ENCODE measurements around the gene ZNF280A. TPM values are rescaled to one million over a fixed set of nuclear protein-coding genes. Genes with fewer than 3 reads are reported as not detected.

ZNF280A gene
- total and polyA plus RNA-seq, 2 experiments from 2014 or later: 0.44 to 0.47 TPM

GRCh38 chr22:22558972-22559603 is 39.0 kb upstream of the ZNF280A start, which contains the start of gene PRAME:
TSS of gene PRAME (minus strand) at chr22:22559265. CDS start at chr22:22556832, 2,433 bp downstream.
- no peak within 1 kb of the TSS for H2AFZ ChIP-seq

GRCh38 chr22:22558071-22558971 is 38.3 kb upstream of the ZNF280A start:
- no peaks in the 10 kb centered on the region for H3K4me1 ChIP-seq (ENCODE audit: insufficient read depth)
- H3K9me2 ChIP-seq (replicated peaks; ENCODE audit: insufficient read depth): no peaks in the 10 kb centered on the region
- H3K36me3 ChIP-seq (replicated peaks; ENCODE audit: insufficient read depth, low read depth): no peaks in the 10 kb centered on the region
- 93% methylated on average over 5 of the region's 25 CpGs for WGBS (ENCODE audit: low lambda C conversion rate, missing lambda C conversion rate)
- H3K4me2 ChIP-seq: no peak overlapping the region
- H3K9me3 ChIP-seq (ENCODE audit: low read depth): no peaks in the 10 kb centered on the region
- no peak for DNase-seq (ENCODE audit: low spot score)
- no peaks in the 10 kb centered on the region for H4K20me1 ChIP-seq (ENCODE audit: insufficient read depth, poor library complexity, severe bottlenecking)
- H3K27me3 ChIP-seq: no peaks in the 10 kb centered on the region
- H3K27ac ChIP-seq: no peak overlapping the region
- no peak overlapping the region for H3K4me3 ChIP-seq
- no peaks in the 10 kb centered on the region for H3K79me2 ChIP-seq
- TF ChIP-seq EZH2 (IDR thresholded peaks at IDR 0.05; ENCODE audit: borderline replicate concordance) (no peak), EZH2phosphoT487 (IDR thresholded peaks at IDR 0.05; ENCODE audit: low read depth, severe bottlenecking, unreplicated experiment) (no peak), CTCF (IDR thresholded peaks at IDR 0.05; ENCODE audit: poor library complexity) (no peak)
- H2AFZ ChIP-seq: no peak overlapping the region

More at GRCh38 chr22:22558972-22559603, 39.0 kb upstream of the ZNF280A start, which contains the start of gene PRAME:
- Histone ChIP-seq H3K9me3 (ENCODE audit: low read depth) (no peaks in the 10 kb centered on the region), H3K27me3 (no peaks in the 10 kb centered on the region), H3K79me2 (no peaks in the 10 kb centered on the region), H3K36me3 (replicated peaks; ENCODE audit: insufficient read depth, low read depth) (no peaks in the 10 kb centered on the region), H3K9me2 (replicated peaks; ENCODE audit: insufficient read depth) (no peaks in the 10 kb centered on the region), H3K4me1 (ENCODE audit: insufficient read depth) (no peaks in the 10 kb centered on the region), H3K27ac (no peak within 1 kb of the TSS), H4K20me1 (ENCODE audit: insufficient read depth, poor library complexity, severe bottlenecking) (no peaks in the 10 kb centered on the region), H3K4me3 (no peak within 1 kb of the TSS), H3K4me2 (no peak within 1 kb of the TSS)
- DNase-seq (ENCODE audit: low spot score): peak; percentile 59
- 59% methylated on average over 19 of the region's 32 CpGs for WGBS (ENCODE audit: low lambda C conversion rate, missing lambda C conversion rate)
- TF ChIP-seq CTCF (IDR thresholded peaks at IDR 0.05; ENCODE audit: poor library complexity): peak; percentile 40
- no peak for TF ChIP-seq EZH2 (IDR thresholded peaks at IDR 0.05; ENCODE audit: borderline replicate concordance)

GRCh38 chr22:22556995-22557925 is 37.2 kb upstream of the ZNF280A start:
- no peak for DNase-seq (ENCODE audit: low spot score)
- Histone ChIP-seq H3K4me3 (no peak overlapping the region), H3K4me2 (no peak overlapping the region), H2AFZ (no peak overlapping the region), H4K20me1 (ENCODE audit: insufficient read depth, poor library complexity, severe bottlenecking) (no peaks in the 10 kb centered on the region), H3K79me2 (no peaks in the 10 kb centered on the region), H3K9me3 (ENCODE audit: low read depth) (no peaks in the 10 kb centered on the region), H3K36me3 (replicated peaks; ENCODE audit: insufficient read depth, low read depth) (no peaks in the 10 kb centered on the region), H3K9me2 (replicated peaks; ENCODE audit: insufficient read depth) (no peaks in the 10 kb centered on the region), H3K27me3 (no peaks in the 10 kb centered on the region), H3K27ac (no peak overlapping the region), H3K4me1 (ENCODE audit: insufficient read depth) (no peaks in the 10 kb centered on the region)
- TF ChIP-seq CTCF (IDR thresholded peaks at IDR 0.05; ENCODE audit: poor library complexity) (no peak), EZH2phosphoT487 (IDR thresholded peaks at IDR 0.05; ENCODE audit: low read depth, severe bottlenecking, unreplicated experiment) (no peak), EZH2 (IDR thresholded peaks at IDR 0.05; ENCODE audit: borderline replicate concordance) (no peak)
- 92% methylated on average over 38 of the region's 38 CpGs for WGBS (ENCODE audit: low lambda C conversion rate, missing lambda C conversion rate)

All from hepatocyte (in vitro differentiated cells).